GM12872 (cell line): ENCODE results near the gene OSBPL5.

Experiments
- TF ChIP-seq, protein P1 (sequence below): IDR thresholded peaks from 3 replicates; pipeline ENCODE4 v1.5.1; 2011; ENCODE audit warnings: low read depth, mild to moderate bottlenecking, low read length, moderate library complexity; ENCODE audit not compliant: insufficient read depth

The OSBPL5 gene

DNA sequence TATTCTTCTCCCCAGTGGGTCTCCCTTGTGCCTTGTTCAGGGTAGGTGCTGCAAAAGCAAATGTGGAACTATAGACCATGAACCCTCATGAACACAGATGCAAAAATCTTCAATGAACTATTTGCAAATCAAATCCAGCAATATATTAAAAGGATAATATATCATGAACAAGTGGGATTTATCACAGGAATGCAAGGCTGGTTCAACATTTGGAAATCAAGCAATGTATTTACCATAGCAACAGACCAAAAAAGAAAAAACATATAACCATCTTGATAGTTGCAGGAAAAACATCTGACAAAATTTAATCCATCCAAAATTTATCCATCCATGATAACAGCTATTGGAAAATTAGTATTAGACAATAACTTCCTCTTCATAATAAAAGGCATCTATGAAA lies 11.4 kb upstream of the OSBPL5 start:
- TF ChIP-seq, protein P1, sequence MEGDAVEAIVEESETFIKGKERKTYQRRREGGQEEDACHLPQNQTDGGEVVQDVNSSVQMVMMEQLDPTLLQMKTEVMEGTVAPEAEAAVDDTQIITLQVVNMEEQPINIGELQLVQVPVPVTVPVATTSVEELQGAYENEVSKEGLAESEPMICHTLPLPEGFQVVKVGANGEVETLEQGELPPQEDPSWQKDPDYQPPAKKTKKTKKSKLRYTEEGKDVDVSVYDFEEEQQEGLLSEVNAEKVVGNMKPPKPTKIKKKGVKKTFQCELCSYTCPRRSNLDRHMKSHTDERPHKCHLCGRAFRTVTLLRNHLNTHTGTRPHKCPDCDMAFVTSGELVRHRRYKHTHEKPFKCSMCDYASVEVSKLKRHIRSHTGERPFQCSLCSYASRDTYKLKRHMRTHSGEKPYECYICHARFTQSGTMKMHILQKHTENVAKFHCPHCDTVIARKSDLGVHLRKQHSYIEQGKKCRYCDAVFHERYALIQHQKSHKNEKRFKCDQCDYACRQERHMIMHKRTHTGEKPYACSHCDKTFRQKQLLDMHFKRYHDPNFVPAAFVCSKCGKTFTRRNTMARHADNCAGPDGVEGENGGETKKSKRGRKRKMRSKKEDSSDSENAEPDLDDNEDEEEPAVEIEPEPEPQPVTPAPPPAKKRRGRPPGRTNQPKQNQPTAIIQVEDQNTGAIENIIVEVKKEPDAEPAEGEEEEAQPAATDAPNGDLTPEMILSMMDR = no peak

DNA sequence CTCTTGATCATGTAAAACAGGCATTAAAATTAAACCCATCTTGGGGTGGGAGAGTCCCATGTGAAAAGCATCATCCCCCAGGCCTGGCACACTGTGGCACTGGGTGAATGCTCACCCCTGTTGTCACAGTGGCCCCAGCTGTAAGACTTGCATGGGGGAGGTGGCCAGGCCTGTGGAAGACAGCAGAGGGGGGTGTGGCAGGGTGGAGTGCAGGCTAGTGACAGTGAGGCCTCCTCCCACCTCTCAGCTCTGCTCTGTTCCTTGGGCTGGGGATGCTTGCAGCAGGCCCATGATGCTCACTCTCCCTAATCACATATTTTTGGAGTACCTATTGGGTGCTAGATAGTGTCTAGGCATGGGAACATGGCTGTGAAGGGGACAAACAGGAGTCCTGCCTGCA lies 10.1 kb upstream of the OSBPL5 start:
- TF ChIP-seq, protein P1 = no peak

DNA sequence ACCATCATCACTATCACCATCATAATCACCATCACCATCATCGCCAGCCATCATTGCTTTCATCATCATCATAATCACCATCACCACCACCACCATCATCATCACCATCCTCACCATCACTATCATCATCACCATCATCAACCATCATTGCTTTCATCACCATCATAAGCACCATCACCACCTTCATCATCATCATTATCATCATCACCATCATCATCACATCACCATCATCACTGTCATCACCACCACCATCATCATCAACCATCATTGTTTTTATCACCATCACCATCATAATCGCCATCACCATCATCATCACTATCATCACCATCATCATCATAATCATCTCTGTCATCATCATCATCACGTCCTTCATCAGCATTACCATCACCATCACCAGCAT lies 9.3 kb upstream of the OSBPL5 start:
- TF ChIP-seq, protein P1 = no peak

DNA sequence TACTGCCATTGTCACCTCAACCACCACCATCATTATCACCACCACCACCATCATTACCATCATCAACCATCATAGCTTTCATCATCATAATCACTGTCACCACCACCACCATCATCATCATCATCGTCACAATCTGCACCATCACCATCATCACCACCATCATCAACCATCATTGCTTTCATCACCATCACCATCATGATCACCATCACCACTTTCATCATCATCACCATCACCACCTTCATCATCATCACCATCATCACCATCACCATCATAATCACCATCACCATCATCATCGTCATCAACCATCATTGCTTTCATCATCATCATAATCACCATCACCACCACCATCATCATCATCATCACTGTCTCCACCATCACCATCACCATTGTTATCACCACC lies 8.7 kb upstream of the OSBPL5 start:
- TF ChIP-seq, protein P1 = no peak

DNA sequence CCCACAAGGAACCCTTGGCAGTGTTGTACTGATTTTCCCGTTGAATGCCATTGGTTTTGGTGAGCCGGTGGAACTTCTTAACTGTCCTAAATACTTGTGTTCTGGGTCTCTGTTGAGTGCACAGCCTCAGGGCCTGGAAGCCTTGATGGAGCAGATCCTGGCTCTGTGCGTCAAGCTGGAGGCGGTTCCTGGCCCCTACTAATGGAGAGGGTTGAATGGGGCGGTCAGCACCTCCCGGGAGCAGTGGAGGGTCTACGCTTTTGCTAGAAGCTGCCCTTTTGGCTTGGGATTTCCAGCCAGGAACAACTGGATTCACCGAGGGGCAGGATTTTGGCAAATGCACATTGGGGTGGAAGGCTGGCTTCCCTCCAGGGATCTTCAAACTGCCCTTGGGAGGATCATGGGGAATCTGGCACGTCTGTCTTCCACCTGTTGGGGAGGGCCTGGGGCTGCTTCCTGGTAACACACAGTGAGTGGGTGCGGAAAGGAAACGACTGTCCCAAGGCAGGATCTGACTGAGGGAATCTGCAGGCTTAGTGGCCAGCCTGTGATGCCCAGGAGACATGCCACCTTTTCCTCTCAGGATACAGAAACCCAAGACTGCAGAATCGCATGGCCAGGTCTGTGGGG lies 6.9 kb upstream of the OSBPL5 start:
- TF ChIP-seq, protein P1 = no peak

DNA sequence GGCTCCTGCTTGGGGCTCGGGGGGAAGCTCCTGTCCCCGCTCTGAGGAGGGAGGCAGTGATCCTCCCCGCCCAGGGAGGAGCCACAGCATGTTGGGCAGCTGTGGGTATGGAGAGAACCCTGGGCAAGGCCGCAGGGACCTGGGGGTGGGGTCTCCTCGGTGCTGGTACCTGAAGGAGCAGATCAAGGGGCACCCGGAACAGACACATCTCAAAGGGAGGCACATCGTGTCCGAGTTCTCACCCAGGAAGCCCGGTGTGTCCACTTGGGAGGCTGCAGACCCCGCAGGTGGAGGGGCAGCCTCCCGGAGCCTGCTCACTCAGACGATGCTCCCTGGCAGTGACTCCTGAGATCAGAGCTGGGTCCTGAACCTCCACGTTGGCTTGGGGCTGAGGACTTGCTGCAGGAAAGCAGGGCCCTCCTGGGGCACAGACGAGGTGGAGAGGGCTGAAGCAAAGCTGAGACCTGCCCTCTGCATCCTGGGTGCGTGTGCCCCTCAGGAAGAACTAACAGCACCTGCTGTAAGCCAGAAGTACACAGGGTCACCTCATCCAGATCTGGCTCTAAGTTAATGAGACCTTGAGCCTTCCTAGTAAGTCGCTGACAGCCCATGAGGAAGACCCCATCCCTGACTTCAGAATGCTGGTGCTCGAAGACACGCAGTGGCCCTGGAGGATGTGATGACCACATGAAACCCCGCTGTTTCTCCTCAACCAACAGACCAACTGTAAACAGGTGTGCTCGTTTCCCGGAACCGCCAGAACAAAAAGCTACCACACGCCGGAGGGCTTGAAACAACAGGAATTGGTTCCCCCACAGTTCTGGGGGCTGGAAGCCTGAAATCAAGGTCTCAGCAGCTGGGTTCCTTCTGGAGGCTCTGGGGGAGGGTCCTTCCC lies 5.9 kb upstream of the OSBPL5 start:
- TF ChIP-seq, protein P1 = no peak

DNA sequence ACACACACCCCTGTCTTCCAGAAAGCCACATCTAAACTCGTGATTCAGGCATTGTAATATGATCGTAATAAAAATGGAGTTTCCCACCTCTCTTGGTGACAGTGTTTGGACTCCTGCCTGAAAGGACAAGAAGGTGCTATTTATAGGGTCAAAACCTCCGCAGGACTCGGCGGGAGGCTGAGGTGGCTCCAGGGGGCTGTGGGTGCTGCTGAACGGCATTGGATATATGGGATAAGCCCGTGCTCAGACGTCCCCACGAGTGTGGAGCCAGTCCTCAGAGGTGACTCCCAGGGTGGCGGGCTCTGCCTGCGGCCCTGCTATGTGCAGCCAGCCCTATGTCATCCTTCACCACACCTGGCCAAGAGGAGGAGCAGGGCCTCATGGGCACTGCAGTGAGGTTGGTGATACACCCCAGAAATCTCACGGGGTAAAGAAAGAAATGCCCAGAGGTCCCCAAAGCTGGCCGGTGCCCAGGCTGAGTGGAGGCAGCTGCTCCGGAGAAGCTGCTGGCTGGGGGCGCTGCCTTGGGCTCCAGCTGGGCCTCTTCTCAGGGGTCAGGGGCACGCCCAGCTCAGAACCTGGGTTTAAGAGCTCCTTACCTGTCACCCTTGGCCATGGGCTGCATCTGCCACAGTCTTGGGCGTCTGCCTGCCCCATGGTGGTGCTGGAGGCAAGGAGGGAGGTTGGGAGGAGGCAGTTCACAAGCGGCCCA lies 5.1 kb upstream of the OSBPL5 start:
- TF ChIP-seq, protein P1 = no peak
